Prostate gland (tissue), 2 donors: ENCODE data around the gene RAB30.

Source experiments
- CTCF ChIP-seq, 4 experiments: fragments of 200-600 bp in 2 of 4; fragments of 450-650 bp in 2 of 4; sonication (generic) in 2 of 4; IDR thresholded peaks; 1 replicate in 3 of 4; 2 replicates in 1 of 4; pipeline ENCODE4 v1.5.1; 2016 to 2019; ENCODE audit warnings: antibody characterized with exemption in 4 of 4, mild to moderate bottlenecking in 2 of 4, moderate library complexity in 2 of 4
- POLR2A ChIP-seq: fragments of 450-650 bp; IDR thresholded peaks from one replicate; pipeline ENCODE4 v1.6.1; 2016; ENCODE audit warnings: antibody characterized with exemption, mild to moderate bottlenecking
- POLR2AphosphoS5 ChIP-seq: sonication (generic); formaldehyde crosslinking; IDR thresholded peaks from one replicate; pipeline ENCODE4 v1.6.1; 2017; ENCODE audit warnings: antibody characterized with exemption

GRCh38 chr11:82995754-82996398, 75.8 kb downstream of the RAB30 start:
- TF ChIP-seq POLR2AphosphoS5: no peak
- no peak for TF ChIP-seq CTCF (IDR thresholded peaks at IDR 0.05)
- TF ChIP-seq POLR2A: no peak
